ENCODE results near the gene RECQL.

DNA sequence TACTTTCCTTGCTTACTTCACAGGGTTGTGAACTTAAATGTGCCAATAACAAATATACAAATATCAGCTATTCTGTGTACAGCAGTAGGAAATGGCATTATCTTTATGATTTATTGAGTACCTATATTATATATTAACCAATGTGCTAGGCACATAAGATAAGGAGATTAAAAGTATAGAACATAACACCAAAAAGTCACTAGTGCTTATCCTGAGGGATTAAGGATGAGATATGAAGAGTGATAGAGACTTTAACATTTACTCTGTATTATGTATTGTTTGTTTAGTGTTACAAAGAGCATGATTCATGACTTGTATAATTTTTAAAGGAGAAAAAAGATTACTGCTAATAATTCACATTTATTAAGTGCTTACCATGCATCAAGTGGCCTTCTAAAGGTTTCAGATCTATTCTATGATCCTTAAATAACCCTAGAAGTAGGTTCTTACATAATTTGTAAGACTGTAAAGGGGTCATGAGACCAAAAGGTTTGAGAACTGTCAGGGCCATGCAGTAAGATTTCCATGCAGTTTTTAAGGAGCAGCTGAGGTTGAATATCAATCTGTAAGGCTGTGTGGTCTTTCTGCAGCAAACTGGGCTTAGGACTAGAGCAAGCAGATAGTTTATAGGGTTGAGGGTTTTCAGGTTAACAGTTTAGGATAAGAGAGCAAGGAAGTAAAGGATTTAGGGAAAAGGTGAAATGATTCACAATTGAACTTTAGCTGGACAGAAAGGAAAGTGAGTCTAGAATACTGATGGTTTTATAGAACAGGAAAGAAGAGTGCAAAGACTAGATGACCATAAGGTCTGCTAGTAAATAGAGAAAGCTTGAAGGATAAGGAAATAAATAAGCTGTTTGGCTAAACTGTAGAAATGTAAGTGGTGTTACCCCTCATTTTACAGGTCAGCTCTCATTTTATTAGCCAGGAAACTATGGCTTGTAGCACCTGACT, 57.0 kb downstream of the RECQL start:
- TF ChIP-seq YY1 (IDR thresholded peaks at IDR 0.05; ENCODE audit: insufficient read depth, insufficient read length) (no peak), ZNF274 (IDR thresholded peaks at IDR 0.05; ENCODE audit: low read depth, low read length) (no peak)

Measured in NT2/D1 (cell line).